A673 (cell line): ENCODE data around the gene HES5. TPM values are rescaled to one million over a fixed set of nuclear protein-coding genes. Genes with fewer than 3 reads are reported as not detected.

Experiments
- BruUV-seq: library from RNA; stranded (reverse); fragments of 400-500 nt; replicated peaks from 2 replicates; lab custom pipeline; 2021; lab: Mats Ljungman, UMichigan
- CTCF ChIA-PET: fragments of 300-600 bp; sonication (Branson Sonifier 250); formaldehyde crosslinking; loops from one replicate; lab custom pipeline; 2022; ENCODE audit warnings: antibody characterized with exemption; lab: Charles Lee
- POLR2A ChIA-PET: fragments of 300-600 bp; sonication (Branson Sonifier 250); formaldehyde crosslinking; loops from one replicate; lab custom pipeline; 2022; ENCODE audit warnings: antibody characterized with exemption; ENCODE audit not compliant: low non-redundant PET; lab: Charles Lee
- DNase-seq: peaks from one replicate; pipeline ENCODE4 v3.0.0-alpha.2; 2015; ENCODE audit warnings: low spot score
- H3K27ac ChIP-seq: fragments of 200-600 bp; sonication (generic); 2 replicates; pipeline ENCODE4 v1.5.1; 2016; ENCODE audit warnings: mixed run types, low read depth, mild to moderate bottlenecking, mixed read lengths, antibody characterized with exemption, low read length; ENCODE audit not compliant: poor library complexity, severe bottlenecking
- H3K27me3 ChIP-seq: fragments of 200-600 bp; sonication (generic); replicated peaks from 2 replicates; pipeline ENCODE4 v1.6.1; 2017; ENCODE audit warnings: mixed run types, low read depth, mild to moderate bottlenecking, mixed read lengths, antibody characterized with exemption, low read length; ENCODE audit not compliant: insufficient read depth, poor library complexity
- H3K36me3 ChIP-seq: fragments of 200-600 bp; sonication (generic); 2 replicates; pipeline ENCODE4 v1.6.1; 2016; ENCODE audit warnings: mixed run types, mild to moderate bottlenecking, mixed read lengths, antibody characterized with exemption, low read length; ENCODE audit not compliant: insufficient read depth, poor library complexity, severe bottlenecking
- H3K4me1 ChIP-seq: fragments of 200-600 bp; sonication (generic); 2 replicates; pipeline ENCODE4 v1.6.1; 2017; ENCODE audit warnings: mixed run types, mild to moderate bottlenecking, mixed read lengths, antibody characterized with exemption, low read length; ENCODE audit not compliant: insufficient read depth, poor library complexity, severe bottlenecking
- H3K4me3 ChIP-seq: fragments of 200-600 bp; sonication (generic); 2 replicates; pipeline ENCODE4 v1.5.1; 2016; ENCODE audit warnings: low read depth, mixed run types, mild to moderate bottlenecking, mixed read lengths, low read length; ENCODE audit not compliant: poor library complexity, severe bottlenecking
- H3K9me3 ChIP-seq: fragments of 200-600 bp; sonication (generic); 2 replicates; pipeline ENCODE4 v1.6.1; 2016; ENCODE audit warnings: mixed run types, low read depth, mild to moderate bottlenecking, mixed read lengths, antibody characterized with exemption, low read length; ENCODE audit not compliant: poor library complexity, severe bottlenecking
- CTCF ChIP-seq: fragments of 300-800, 200-600 bp; sonication (generic); conservative IDR thresholded peaks from 2 replicates; pipeline ENCODE4 v1.5.1; 2017; ENCODE audit warnings: low read depth, mild to moderate bottlenecking, antibody characterized with exemption, low read length, moderate library complexity, mixed read lengths
- EZH2 ChIP-seq: fragments of 200-600 bp; sonication (generic); IDR thresholded peaks from 2 replicates; pipeline ENCODE4 v1.6.1; 2017; ENCODE audit warnings: borderline replicate concordance, low read depth, mild to moderate bottlenecking, mixed read lengths, antibody characterized with exemption, low read length; ENCODE audit not compliant: poor library complexity, severe bottlenecking
- intact Hi-C: fragments of 100-400 bp; cut with micrococcal nuclease; formaldehyde crosslinking; loops from one replicate; pipeline ENCODE4 v1.10.0; 2022; ENCODE audit not compliant: unreplicated experiment
- total RNA-seq: library from RNA; stranded (reverse); gene quantifications from 2 replicates; pipeline ENCODE4 v1.2.3, GENCODE V29; 2021

Gene HES5
- total RNA-seq, 1 experiment from 2014 or later, result not detected

- ChIA-PET CTCF (no interaction called here), POLR2A (no interaction called here)
- peaks cover 86% of the 10 kb centered on the region for H3K36me3 ChIP-seq
- BruUV-seq, result no TSS peak
- no peaks in the 10 kb centered on the region for H3K4me1 ChIP-seq
- no peaks in the 10 kb centered on the region for H3K27me3 ChIP-seq
- H3K9me3 ChIP-seq, result no peaks in the 10 kb centered on the region
- no peak for TF ChIP-seq EZH2
- no peak for TF ChIP-seq CTCF
- H3K4me3 ChIP-seq, result no peak overlapping the region
- no peak for DNase-seq
- H3K27ac ChIP-seq, result no peak overlapping the region
- intact Hi-C loops, result no loop called here
These were observed 16.0 kb downstream of the HES5 start for GRCh38 chr1:2513939-2514652.

GRCh38 chr1:2512862-2513421 lies 17.1 kb downstream of the HES5 start:
- POLR2A ChIA-PET, result no interaction called here
- H3K27me3 ChIP-seq, result no peaks in the 10 kb centered on the region
- no TSS peak for BruUV-seq
- TF ChIP-seq EZH2 (no peak), CTCF (no peak)
- H3K4me1 ChIP-seq, result no peaks in the 10 kb centered on the region
- no peak for DNase-seq
- CTCF ChIA-PET, result no interaction called here
- H3K36me3 ChIP-seq, result peaks cover 75% of the 10 kb centered on the region
- H3K27ac ChIP-seq, result no peak overlapping the region
- H3K9me3 ChIP-seq, result no peaks in the 10 kb centered on the region
- H3K4me3 ChIP-seq, result no peak overlapping the region
- intact Hi-C loops, result no loop called here

- no TSS peak for BruUV-seq
- intact Hi-C loops, result no loop called here
- no peak overlapping the region for H3K27ac ChIP-seq
- H3K4me1 ChIP-seq, result no peaks in the 10 kb centered on the region
- POLR2A ChIA-PET, result no interaction called here
- no peaks in the 10 kb centered on the region for H3K9me3 ChIP-seq
- peaks cover 51% of the 10 kb centered on the region for H3K36me3 ChIP-seq
- CTCF ChIA-PET, result no interaction called here
- no peaks in the 10 kb centered on the region for H3K27me3 ChIP-seq
- TF ChIP-seq CTCF (no peak), EZH2 (no peak)
- no peak overlapping the region for H3K4me3 ChIP-seq
- no peak for DNase-seq
These were observed 19.5 kb downstream of the HES5 start for GRCh38 chr1:2510366-2511155.
